HepG2 (cell line): Measurements from ENCODE around the gene KCNMB2. TPM values are rescaled to one million over a fixed set of nuclear protein-coding genes. Genes with fewer than 3 reads are reported as not detected.

ENCODE experiments used
- ATAC-seq: fragments of 200-7000 bp; cut with Tn5 transposase; 3 replicates; pipeline ENCODE4 v1.9.1; 2020; ENCODE audit warnings: mild to moderate bottlenecking, moderate library complexity
- BruUV-seq: library from RNA; stranded (reverse); fragments of 400-500 nt; replicated peaks from 2 replicates; lab custom pipeline; 2021; lab: Mats Ljungman, UMichigan
- CTCF ChIA-PET: fragments of 300-600 bp; formaldehyde crosslinking; extraction: SDS; loops from one replicate; lab custom pipeline; 2021; ENCODE audit warnings: low total read pairs, inconsistent platforms, low intra/inter-chr PET ratio; lab: Yijun Ruan, JAX
- POLR2A ChIA-PET: fragments of 350-600 bp; sonication (Branson Sonifier 250); formaldehyde crosslinking; loops from one replicate; lab custom pipeline; 2020; ENCODE audit warnings: antibody characterized with exemption, inconsistent platforms; lab: Yijun Ruan, JAX
- DNase-seq: peaks from one replicate; pipeline ENCODE4 v3.0.0-alpha.2; 2015; ENCODE audit warnings: low spot score
- FAIRE-seq: peaks from 3 replicates; lab custom pipeline; 2011; peaks lifted over from hg19 to GRCh38; lab: Jason Lieb, UNC
- H2AFZ ChIP-seq: one replicate; pipeline ENCODE4 v1.6.1; 2011; ENCODE audit warnings: low read length, inconsistent platforms
- H3K27ac ChIP-seq: fragments of 300-600 bp; 3 replicates; pipeline ENCODE4 v1.8.0; 2011; ENCODE audit warnings: mixed run types, mild to moderate bottlenecking, mixed read lengths, low read length, inconsistent platforms; ENCODE audit not compliant: insufficient read depth; ENCODE audit errors: extremely low read length
- H3K27me3 ChIP-seq, 2 experiments: fragments of 200-600 bp in 1 of 2; 2 replicates in 1 of 2; 3 replicates in 1 of 2; pipeline versions ENCODE4 v1.6.0 to v1.8.0; 2011; ENCODE audit warnings: low read length in 2 of 2, mild to moderate bottlenecking in 2 of 2, moderate library complexity in 2 of 2, inconsistent platforms in 1 of 2; ENCODE audit not compliant: insufficient read depth in 2 of 2, control insufficient read depth in 1 of 2
- H3K36me3 ChIP-seq, 2 experiments: fragments of 200-600 bp in 1 of 2; replicated peaks in 1 of 2; 2 replicates in 1 of 2; 3 replicates in 1 of 2; pipeline versions ENCODE4 v1.5.1 to v1.8.0; 2011; ENCODE audit warnings: low read length in 2 of 2, inconsistent platforms in 1 of 2; ENCODE audit not compliant: insufficient read depth in 2 of 2, control insufficient read depth in 1 of 2
- H3K4me1 ChIP-seq: 2 replicates; pipeline ENCODE4 v1.5.1; 2012; ENCODE audit warnings: low read length, inconsistent platforms; ENCODE audit not compliant: insufficient read depth
- H3K4me2 ChIP-seq: 2 replicates; pipeline ENCODE4 v1.6.0; 2011; ENCODE audit warnings: low read depth, low read length, inconsistent platforms
- H3K4me3 ChIP-seq, 3 experiments: fragments of 200-600 bp in 1 of 3; sonication (generic), shearing (Covaris generic) in 1 of 3; replicated peaks in 1 of 3; 2 replicates each; pipeline ENCODE4 v1.5.1; 2011 to 2016; ENCODE audit warnings: low read length in 3 of 3, inconsistent platforms in 2 of 3, low read depth in 2 of 3, mild to moderate bottlenecking in 2 of 3, control low read depth in 1 of 3, mixed read lengths in 1 of 3; ENCODE audit not compliant: insufficient read depth in 1 of 3
- H3K79me2 ChIP-seq: one replicate; pipeline ENCODE4 v1.6.1; 2011; ENCODE audit warnings: low read length, inconsistent platforms; ENCODE audit not compliant: insufficient read depth
- H3K9ac ChIP-seq: 2 replicates; pipeline ENCODE4 v1.6.0; 2011; ENCODE audit warnings: mild to moderate bottlenecking, low read depth, low read length, inconsistent platforms; ENCODE audit not compliant: insufficient read depth
- H3K9me3 ChIP-seq: 2 replicates; pipeline ENCODE4 v1.5.1; 2012; ENCODE audit warnings: mild to moderate bottlenecking, low read length
- H4K20me1 ChIP-seq: 2 replicates; pipeline ENCODE4 v1.6.0; 2011; ENCODE audit warnings: inconsistent platforms, mild to moderate bottlenecking, low read length, moderate library complexity; ENCODE audit not compliant: insufficient read depth
- BHLHE40 ChIP-seq: IDR thresholded peaks from 2 replicates; pipeline ENCODE4 v1.6.1; 2011; ENCODE audit warnings: low read length, improper control_type of control experiment
- IRF2 ChIP-seq: IDR thresholded peaks from 2 replicates; pipeline ENCODE4 v1.6.1; 2018; ENCODE audit warnings: missing genetic modification reagents, missing compliant biosample characterization
- NR3C1 ChIP-seq: sonication (generic); formaldehyde crosslinking; IDR thresholded peaks from 2 replicates; pipeline ENCODE4 v1.4.0; 2020; ENCODE audit warnings: missing genetic modification reagents
- RORA ChIP-seq: sonication (generic); formaldehyde crosslinking; IDR thresholded peaks from 2 replicates; pipeline ENCODE4 v1.5.0; 2020; ENCODE audit warnings: mild to moderate bottlenecking, missing genetic modification reagents, moderate library complexity
- SOX13 ChIP-seq, 3 experiments: fragments of 450-650 bp in 1 of 3; sonication (generic) in 1 of 3; formaldehyde crosslinking in 1 of 3; IDR thresholded peaks in 2 of 3; conservative IDR thresholded peaks in 1 of 3; 2 replicates each; pipeline versions ENCODE4 v1.5.0 to v1.6.1; 2016 to 2020; ENCODE audit warnings: antibody characterized with exemption in 1 of 3, mild to moderate bottlenecking in 1 of 3, missing compliant biosample characterization in 1 of 3, missing genetic modification reagents in 1 of 3, moderate library complexity in 1 of 3
- TEAD3 ChIP-seq: optimal IDR thresholded peaks from 2 replicates; pipeline ENCODE3; 2016; ENCODE audit warnings: borderline replicate concordance
- TRIM22 ChIP-seq: fragments of 450-650 bp; IDR thresholded peaks from 2 replicates; pipeline ENCODE4 v1.6.1; 2017
- ZBED4 ChIP-seq: sonication (generic); formaldehyde crosslinking; IDR thresholded peaks from 2 replicates; pipeline ENCODE4 v1.4.0; 2020; ENCODE audit warnings: missing genetic modification reagents, borderline replicate concordance
- ZNF160 ChIP-seq: sonication (generic); formaldehyde crosslinking; IDR thresholded peaks from 2 replicates; pipeline ENCODE4 v1.8.0; 2022; ENCODE audit warnings: mild to moderate bottlenecking, inconsistent platforms, missing genetic modification reagents
- WGBS: methylation state at CpG from one replicate; pipeline ENCODE4 v1.1.6; 2017; ENCODE audit warnings: low lambda C conversion rate; 5-methylcytosine and 5-hydroxymethylcytosine counted together
- in situ Hi-C: cut with HindIII; loops from 2 replicates; pipeline ENCODE4 v1.10.0; 2017; ENCODE audit warnings: low pct_unique_long_range_greater_than_20kb; ENCODE audit not compliant: extremely low pct_ligation_motif_present
- intact Hi-C: fragments of 100-400 bp; cut with micrococcal nuclease; formaldehyde crosslinking; loops from one replicate; pipeline ENCODE4 v1.10.0; 2022; ENCODE audit not compliant: unreplicated experiment
- polyA plus RNA-seq, 8 experiments: library from polyadenylated mRNA; depleted of rRNA in 3 of 8; stranded (reverse) in 7 of 8; unstranded in 1 of 8; fragments of >200 nt; fragmentation: Illumina TruSeq in 4 of 8; extraction: Trizol in 4 of 8; gene quantifications; 2 replicates each; pipeline versions ENCODE4 v1.2.1 to v1.2.3, GENCODE V29; 2011 to 2016; ENCODE audit warnings: low read depth in 4 of 8, missing spikeins in 1 of 8, mixed read lengths in 1 of 8; ENCODE audit not compliant: insufficient read depth in 1 of 8
- total RNA-seq, 5 experiments: library from RNA; depleted of rRNA; stranded (reverse); fragments of >200 nt; fragmentation: Illumina TruSeq; extraction: Trizol; gene quantifications; 2 replicates each; pipeline ENCODE4 v1.2.3, GENCODE V29; 2016; ENCODE audit warnings: low read depth in 1 of 5
- TF ChIP-seq, protein P1 (sequence below): sonication (generic); formaldehyde crosslinking; IDR thresholded peaks from 2 replicates; pipeline ENCODE4 v1.8.0; 2022; ENCODE audit warnings: missing genetic modification reagents, mild to moderate bottlenecking, moderate library complexity, borderline replicate concordance
- TF ChIP-seq, protein P2 (sequence below): sonication (generic); formaldehyde crosslinking; IDR thresholded peaks from 2 replicates; pipeline ENCODE4 v1.4.0; 2020; ENCODE audit warnings: missing genetic modification reagents

KCNMB2 gene
- total and polyA plus RNA-seq, 2 of the 13 experiments (the other 11 are each of a cell fraction or from before 2014, with no cell fraction given) = not detected

DNA sequence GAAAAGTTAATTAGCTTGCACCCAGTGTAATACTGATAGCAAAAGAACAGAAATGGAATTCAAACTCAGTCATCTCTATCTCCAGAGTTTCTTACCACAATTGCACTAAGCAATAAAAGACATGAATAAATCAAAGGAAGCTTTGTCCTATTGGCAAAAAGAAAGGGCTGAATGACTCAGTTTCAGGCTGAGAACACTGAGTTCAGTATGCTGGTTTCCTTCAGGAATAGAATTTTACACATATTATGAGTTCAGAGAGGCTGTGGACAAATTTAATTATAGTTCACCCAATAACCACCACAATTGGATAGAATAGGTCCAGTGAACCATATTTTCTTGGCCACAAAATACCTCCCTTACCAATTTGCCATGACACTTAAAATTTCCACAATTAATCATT lies 249.7 kb downstream of the KCNMB2 start:
- ChIA-PET CTCF (no interaction called here), POLR2A (no interaction called here)
- Histone ChIP-seq H3K4me3 (no peak overlapping the region), H3K4me2 (no peak overlapping the region), H3K9ac (no peak overlapping the region), H3K9me3 (no peaks in the 10 kb centered on the region), H3K4me1 (no peaks in the 10 kb centered on the region), H3K27ac (no peak overlapping the region), H2AFZ (no peak overlapping the region), H3K36me3 (no peaks in the 10 kb centered on the region), H3K79me2 (no peaks in the 10 kb centered on the region), H4K20me1 (no peaks in the 10 kb centered on the region), H3K27me3 (no peaks in the 10 kb centered on the region)
- TF ChIP-seq ZNF160 (CRISPR knock-in tag) (no peak), BHLHE40 (no peak)
- no peak for FAIRE-seq
- no TSS peak for BruUV-seq
- intact Hi-C loops (no loop called here), in situ Hi-C loops (no loop called here)
- ATAC-seq = no peak
- no peak for DNase-seq

- in situ Hi-C loops = no loop called here
- DNase-seq = no peak
- H4K20me1 ChIP-seq = no peaks in the 10 kb centered on the region
- H3K4me3 ChIP-seq = no peak overlapping the region
- no peak overlapping the region for H3K9ac ChIP-seq
- H2AFZ ChIP-seq = no peak overlapping the region
- H3K4me2 ChIP-seq = no peak overlapping the region
- ChIA-PET CTCF (no interaction called here), POLR2A (no interaction called here)
- no peaks in the 10 kb centered on the region for H3K27me3 ChIP-seq
- H3K79me2 ChIP-seq = no peaks in the 10 kb centered on the region
- no peaks in the 10 kb centered on the region for H3K36me3 ChIP-seq
- no TSS peak for BruUV-seq
- no peaks in the 10 kb centered on the region for H3K9me3 ChIP-seq
- WGBS = 0% methylated on average over 1 of the region's 1 CpG
- no peak for FAIRE-seq
- no peak for ATAC-seq
- intact Hi-C loops = no loop called here
- H3K4me1 ChIP-seq = no peaks in the 10 kb centered on the region
- H3K27ac ChIP-seq = no peak overlapping the region
- TF ChIP-seq RORA = no peak
- TF ChIP-seq ZBED4 (CRISPR knock-in tag) = no peak
- TF ChIP-seq IRF2 = no peak
- TF ChIP-seq, protein P1, sequence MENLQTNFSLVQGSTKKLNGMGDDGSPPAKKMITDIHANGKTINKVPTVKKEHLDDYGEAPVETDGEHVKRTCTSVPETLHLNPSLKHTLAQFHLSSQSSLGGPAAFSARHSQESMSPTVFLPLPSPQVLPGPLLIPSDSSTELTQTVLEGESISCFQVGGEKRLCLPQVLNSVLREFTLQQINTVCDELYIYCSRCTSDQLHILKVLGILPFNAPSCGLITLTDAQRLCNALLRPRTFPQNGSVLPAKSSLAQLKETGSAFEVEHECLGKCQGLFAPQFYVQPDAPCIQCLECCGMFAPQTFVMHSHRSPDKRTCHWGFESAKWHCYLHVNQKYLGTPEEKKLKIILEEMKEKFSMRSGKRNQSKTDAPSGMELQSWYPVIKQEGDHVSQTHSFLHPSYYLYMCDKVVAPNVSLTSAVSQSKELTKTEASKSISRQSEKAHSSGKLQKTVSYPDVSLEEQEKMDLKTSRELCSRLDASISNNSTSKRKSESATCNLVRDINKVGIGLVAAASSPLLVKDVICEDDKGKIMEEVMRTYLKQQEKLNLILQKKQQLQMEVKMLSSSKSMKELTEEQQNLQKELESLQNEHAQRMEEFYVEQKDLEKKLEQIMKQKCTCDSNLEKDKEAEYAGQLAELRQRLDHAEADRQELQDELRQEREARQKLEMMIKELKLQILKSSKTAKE (CRISPR knock-in tag) = no peak
- TF ChIP-seq SOX13 (IDR thresholded peaks at IDR 0.05) = no peak
- TF ChIP-seq SOX13 (CRISPR knock-in tag; conservative IDR thresholded peaks at IDR 0.05 in 1 of 2, IDR thresholded peaks at IDR 0.05 in 1 of 2) = no peak
- TF ChIP-seq TRIM22 = no peak
- TF ChIP-seq, protein P2, sequence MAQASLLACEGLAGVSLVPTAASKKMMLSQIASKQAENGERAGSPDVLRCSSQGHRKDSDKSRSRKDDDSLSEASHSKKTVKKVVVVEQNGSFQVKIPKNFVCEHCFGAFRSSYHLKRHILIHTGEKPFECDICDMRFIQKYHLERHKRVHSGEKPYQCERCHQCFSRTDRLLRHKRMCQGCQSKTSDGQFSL (CRISPR knock-in tag) = no peak
- TF ChIP-seq TEAD3 (CRISPR knock-in tag) = no peak
- TF ChIP-seq NR3C1 = no peak
Measured at GRCh38 chr3:178787960-178788359, 251.7 kb downstream of the KCNMB2 start.
